K562 (cell line): ENCODE data around the gene TIMM44. TPM values are rescaled to one million over a fixed set of nuclear protein-coding genes. Genes with fewer than 3 reads are reported as not detected.
A peak's percentile ranks its signal among the peaks of the same experiment; 100 is the strongest.

Experiments used
- ATAC-seq: fragments of 200-7000 bp; cut with Tn5 transposase; 3 replicates; pipeline ENCODE4 v1.9.1; 2020; ENCODE audit warnings: moderate library complexity
- BruUV-seq: library from RNA; stranded (reverse); fragments of 400-500 nt; replicated peaks from 2 replicates; lab custom pipeline; 2021; lab: Mats Ljungman, UMichigan
- CTCF ChIA-PET: fragments of 300-600 bp; formaldehyde crosslinking; extraction: SDS; loops from one replicate; lab custom pipeline; 2021; ENCODE audit warnings: low intra/inter-chr PET ratio; lab: Yijun Ruan, JAX
- POLR2A ChIA-PET: fragments of 300-600, 350-650 bp; sonication (Branson Sonifier 250); formaldehyde crosslinking; extraction: SDS; loops from one replicate; lab custom pipeline; 2021; ENCODE audit warnings: antibody characterized with exemption, inconsistent platforms; lab: Yijun Ruan, JAX
- DNase-seq, 4 experiments: peaks; one replicate each; pipeline versions ENCODE4 v3.0.0 to v3.0.0-alpha.2; 2011 to 2018; ENCODE audit warnings: low spot score in 3 of 4, mixed read lengths in 3 of 4; ENCODE audit errors: extremely low read depth in 1 of 4
- FAIRE-seq: peaks from 2 replicates; lab custom pipeline; 2011; peaks lifted over from hg19 to GRCh38; lab: Jason Lieb, UNC
- H2AFZ ChIP-seq: 2 replicates; pipeline ENCODE4 v1.6.0; 2011; ENCODE audit warnings: low read depth, low read length, control low read depth, inconsistent platforms
- H3K27ac ChIP-seq: fragments of 200-600 bp; 3 replicates; pipeline ENCODE4 v1.8.0; 2011; ENCODE audit warnings: low read depth, mild to moderate bottlenecking, control low read depth, inconsistent platforms, low read length, moderate library complexity, mixed read lengths; ENCODE audit errors: extremely low read depth
- H3K27me3 ChIP-seq, 2 experiments: fragments of 300-600 bp in 1 of 2; 2 replicates in 1 of 2; 3 replicates in 1 of 2; pipeline versions ENCODE4 v1.6.0 to v1.8.0; 2011; ENCODE audit warnings: inconsistent platforms in 2 of 2, low read length in 2 of 2, mild to moderate bottlenecking in 1 of 2, mixed read lengths in 1 of 2, moderate library complexity in 1 of 2; ENCODE audit not compliant: control insufficient read depth in 2 of 2, insufficient read depth in 2 of 2
- H3K36me3 ChIP-seq: fragments of 300-600 bp; 3 replicates; pipeline ENCODE4 v1.8.0; 2011; ENCODE audit warnings: mild to moderate bottlenecking, low read length, inconsistent platforms; ENCODE audit not compliant: control insufficient read depth, insufficient read depth
- H3K4me1 ChIP-seq, 2 experiments: fragments of 200-600 bp in 1 of 2; replicated peaks in 1 of 2; 2 replicates in 1 of 2; 3 replicates in 1 of 2; pipeline versions ENCODE4 v1.5.1 to v1.8.0; 2011; ENCODE audit warnings: inconsistent platforms in 2 of 2, low read length in 2 of 2, mild to moderate bottlenecking in 1 of 2, mixed read lengths in 1 of 2, moderate library complexity in 1 of 2; ENCODE audit not compliant: control insufficient read depth in 2 of 2, insufficient read depth in 2 of 2
- H3K4me2 ChIP-seq: 2 replicates; pipeline ENCODE4 v1.6.1; 2011; ENCODE audit warnings: low read length, control low read depth, inconsistent platforms, mixed read lengths; ENCODE audit not compliant: insufficient read depth
- H3K4me3 ChIP-seq: fragments of 200-600 bp; sonication (generic), shearing (Covaris generic); 2 replicates; pipeline ENCODE4 v1.5.1; 2016; ENCODE audit warnings: control low read depth, inconsistent platforms
- H3K79me2 ChIP-seq: fragments of 200-600 bp; 3 replicates; pipeline ENCODE4 v1.8.0; 2011; ENCODE audit warnings: low read length, inconsistent platforms; ENCODE audit not compliant: control insufficient read depth, insufficient read depth
- H3K9ac ChIP-seq, 2 experiments: 2 replicates each; pipeline versions ENCODE4 v1.6.0 to v1.6.1; 2011; ENCODE audit warnings: low read depth in 2 of 2, low read length in 2 of 2, control low read depth in 1 of 2, inconsistent platforms in 1 of 2, mild to moderate bottlenecking in 1 of 2, mixed read lengths in 1 of 2; ENCODE audit not compliant: insufficient read depth in 1 of 2
- H3K9me1 ChIP-seq: one replicate; pipeline ENCODE4 v1.6.0; 2011; ENCODE audit warnings: inconsistent platforms, mild to moderate bottlenecking, low read length, moderate library complexity; ENCODE audit not compliant: control insufficient read depth, insufficient read depth
- H3K9me3 ChIP-seq: replicated peaks from 2 replicates; pipeline ENCODE4 v1.5.1; 2011; ENCODE audit warnings: low read depth, low read length, inconsistent platforms; ENCODE audit not compliant: control insufficient read depth, insufficient read depth
- H4K20me1 ChIP-seq: replicated peaks from 2 replicates; pipeline ENCODE4 v1.6.1; 2011; ENCODE audit warnings: low read length, inconsistent platforms, mixed read lengths; ENCODE audit not compliant: control insufficient read depth, insufficient read depth
- BRF2 ChIP-seq: IDR thresholded peaks from 3 replicates; pipeline ENCODE4 v1.6.1; 2011; ENCODE audit warnings: borderline replicate concordance, mild to moderate bottlenecking; ENCODE audit not compliant: insufficient read length, insufficient read depth
- DNMT1 ChIP-seq: fragments of 450-650 bp; IDR thresholded peaks from 2 replicates; pipeline ENCODE4 v1.6.1; 2016; ENCODE audit warnings: antibody characterized with exemption, mild to moderate bottlenecking
- POLR2G ChIP-seq: fragments of 200-400 bp; formaldehyde crosslinking; IDR thresholded peaks from 2 replicates; pipeline ENCODE4 v1.6.1; 2017; ENCODE audit warnings: low read depth, mild to moderate bottlenecking, antibody characterized with exemption, low read length, moderate library complexity
- RBBP5 ChIP-seq: fragments of 200-600 bp; sonication (generic); IDR thresholded peaks from 2 replicates; pipeline ENCODE4 v1.6.1; 2012; ENCODE audit warnings: borderline replicate concordance, mild to moderate bottlenecking, low read length, control low read depth, inconsistent platforms; ENCODE audit not compliant: insufficient read depth, poor library complexity, severe bottlenecking
- RBFOX2 ChIP-seq: fragments of 200-400 bp; formaldehyde crosslinking; IDR thresholded peaks from 2 replicates; pipeline ENCODE4 v1.6.1; 2017; ENCODE audit warnings: low read depth, mild to moderate bottlenecking, low read length, moderate library complexity
- RBM22 ChIP-seq: fragments of 200-400 bp; formaldehyde crosslinking; IDR thresholded peaks from 2 replicates; pipeline ENCODE4 v1.6.1; 2018; ENCODE audit warnings: low read length, low read depth; ENCODE audit not compliant: poor library complexity, severe bottlenecking
- SIN3B ChIP-seq: fragments of 450-650 bp; IDR thresholded peaks from 2 replicates; pipeline ENCODE4 v1.6.1; 2017; ENCODE audit warnings: low read depth, mild to moderate bottlenecking, moderate library complexity
- SUPT5H ChIP-seq: fragments of 450-650 bp; IDR thresholded peaks from 2 replicates; pipeline ENCODE4 v1.6.1; 2016
- TRIM28 ChIP-seq: fragments of 450-650 bp; IDR thresholded peaks from 2 replicates; pipeline ENCODE4 v1.6.1; 2017
- ZFP30 ChIP-seq: fragments of 250-450 bp; sonication (Bioruptor Pico); IDR thresholded peaks from 2 replicates; pipeline ENCODE4 v1.8.0; 2022; ENCODE audit warnings: moderate library complexity, mild to moderate bottlenecking, inconsistent platforms, borderline replicate concordance
- ZNF695 ChIP-seq: fragments of 450-650 bp; formaldehyde crosslinking; IDR thresholded peaks from 2 replicates; pipeline ENCODE4 v1.4.0; 2020; ENCODE audit warnings: mild to moderate bottlenecking, moderate library complexity
- WGBS: fragments of 100-300 bp; shearing (Covaris generic); methylation state at CpG from one replicate; pipeline ENCODE4 v1.1.6; 2016; ENCODE audit warnings: low coverage, mixed read lengths; ENCODE audit not compliant: insufficient coverage; ENCODE audit errors: missing lambda C conversion rate; 5-methylcytosine and 5-hydroxymethylcytosine counted together
- in situ Hi-C: fragments of 300-500 bp; cut with MboI; formaldehyde crosslinking; loops from 4 replicates; pipeline ENCODE4 v1.15.0; 2018; ENCODE audit warnings: inconsistent platforms, mixed read lengths
- intact Hi-C: fragments of 100-400 bp; cut with micrococcal nuclease; formaldehyde crosslinking; loops from 2 replicates; pipeline ENCODE4 v1.14.2; 2022
- polyA plus RNA-seq, 8 experiments: library from polyadenylated mRNA; depleted of rRNA in 4 of 8; stranded (reverse) in 5 of 8; unstranded in 3 of 8; fragments of >200 nt; fragmentation: Nextera tagmentation in 2 of 8; fragmentation: Illumina TruSeq in 1 of 8; extraction: Ambion mirVana in 2 of 8; extraction: Trizol in 1 of 8; gene quantifications; 2 replicates each; pipeline versions ENCODE4 v1.2.1 to v1.2.3, GENCODE V29; 2011 to 2014; ENCODE audit warnings: inconsistent platforms in 1 of 8, missing spikeins in 1 of 8
- total RNA-seq, 7 experiments: library from RNA; depleted of rRNA in 6 of 7; stranded (reverse); fragments of >200 nt in 6 of 7; fragmentation: Illumina TruSeq in 2 of 7; extraction: Trizol in 2 of 7; gene quantifications; 2 replicates each; pipeline versions ENCODE4 v1.2.1 to v1.2.3, GENCODE V29; 2011 to 2021; ENCODE audit warnings: low replicate concordance in 1 of 7

TIMM44 gene
- total and polyA plus RNA-seq, 9 of the 15 experiments (the other 6 are each of a cell fraction or from before 2014, with no cell fraction given): 10.3 to 231 (median 89.3) TPM

GRCh38 chr19:7914099-7914498 is 29.4 kb downstream of the TIMM44 start:
- 42% methylated on average over 11 of the region's 12 CpGs for WGBS
- POLR2A ChIA-PET: interaction anchor here (1.3 kb wide), 1 partner anchor 17 kb away, joined by 3 read pairs; no protein-coding TSS in a partner anchor

More at GRCh38 chr19:7914099-7914498, 29.4 kb downstream of the TIMM44 start:
- H3K9me3 ChIP-seq: no peaks in the 10 kb centered on the region
- CTCF ChIA-PET: interaction anchor here (0.6 kb wide), 1 partner anchor 407 kb away, joined by 3 read pairs; the partner anchor contains the start of gene NDUFA7
- H4K20me1 ChIP-seq: no peaks in the 10 kb centered on the region
- no peak overlapping the region for H3K27ac ChIP-seq
- intact Hi-C loops (no loop called here), in situ Hi-C loops (no loop called here)
- H3K27me3 ChIP-seq: no peaks in the 10 kb centered on the region
- H2AFZ ChIP-seq: no peak overlapping the region
- H3K79me2 ChIP-seq: peaks cover 7% of the 10 kb centered on the region
- TF ChIP-seq RBM22: no peak
- TF ChIP-seq TRIM28: no peak
- TF ChIP-seq BRF2: no peak
- TF ChIP-seq ZFP30 (CRISPR knock-in tag): no peak
- no peak for TF ChIP-seq SIN3B
- TF ChIP-seq RBFOX2: 0 out of 2 replicates have a peak, but pooled peaks have one; percentile 21
- TF ChIP-seq POLR2G: peak; percentile 68
- TF ChIP-seq SUPT5H: 0 out of 2 replicates have a peak, but pooled peaks have one; percentile 20
- no peak for TF ChIP-seq DNMT1
- TF ChIP-seq ZNF695: no peak
- no peak for TF ChIP-seq RBBP5
- peaks cover 42% of the 10 kb centered on the region; the same call in 1 of the 3 replicates for H3K36me3 ChIP-seq
- no peak for ATAC-seq
- no peak overlapping the region for H3K4me2 ChIP-seq
- H3K4me3 ChIP-seq: no peak overlapping the region
- BruUV-seq: no TSS peak
- H3K4me1 ChIP-seq: peaks cover 6 to 81% of the 10 kb centered on the region in 2 experiments; a peak in 4 of 5 replicates
- FAIRE-seq: no peak
- H3K9ac ChIP-seq: 0 out of 4 replicates have a peak overlapping the region, but pooled peaks of 1 of the 2 experiments have one; percentile 48
- DNase-seq: no peak
- no peaks in the 10 kb centered on the region for H3K9me1 ChIP-seq
